GM12878 (cell line): ENCODE results near the gene MYMX. TPM values are rescaled to one million over a fixed set of nuclear protein-coding genes. Genes with fewer than 3 reads are reported as not detected.

Experiments
- ATAC-seq: fragments of 200-7000 bp; cut with Tn5 transposase; 3 replicates; pipeline ENCODE4 v1.9.1; 2020; ENCODE audit warnings: mild to moderate bottlenecking, moderate library complexity
- BruUV-seq: library from RNA; stranded (reverse); fragments of 400-500 nt; replicated peaks from 2 replicates; lab custom pipeline; 2021; lab: Mats Ljungman, UMichigan
- CTCF ChIA-PET: fragments of 300-600 bp; sonication (Branson Sonifier 250); formaldehyde crosslinking; extraction: SDS; loops from one replicate; lab custom pipeline; 2021; ENCODE audit warnings: inconsistent platforms; lab: Yijun Ruan, JAX
- POLR2A ChIA-PET: fragments of 350-600 bp; formaldehyde crosslinking; extraction: SDS; loops from one replicate; lab custom pipeline; 2021; ENCODE audit warnings: inconsistent platforms; lab: Charles Lee
- RAD21 ChIA-PET: fragments of 300-600 bp; sonication (Branson Sonifier 250); formaldehyde crosslinking; loops from one replicate; lab custom pipeline; 2023; ENCODE audit warnings: antibody characterized with exemption; ENCODE audit not compliant: unreplicated experiment; lab: Charles Lee
- SMC1A ChIA-PET: fragments of 300-600 bp; sonication (Branson Sonifier 250); formaldehyde crosslinking; loops from one replicate; lab custom pipeline; 2023; ENCODE audit not compliant: unreplicated experiment, uncharacterized antibody; lab: Charles Lee
- DNase-seq: peaks from one replicate; pipeline ENCODE4 v3.0.0-alpha.2; 2011; ENCODE audit warnings: low read depth, low spot score
- FAIRE-seq: peaks from 3 replicates; lab custom pipeline; 2011; peaks lifted over from hg19 to GRCh38; lab: Jason Lieb, UNC
- H2AFZ ChIP-seq: 2 replicates; pipeline ENCODE4 v1.6.0; 2011; ENCODE audit warnings: low read depth, low read length, control low read depth; ENCODE audit not compliant: control insufficient read depth
- H3K27ac ChIP-seq: 2 replicates; pipeline ENCODE4 v1.5.1; 2011; ENCODE audit warnings: control low read depth; ENCODE audit not compliant: control insufficient read depth, insufficient read depth
- H3K27me3 ChIP-seq, 2 experiments: replicated peaks in 1 of 2; 2 replicates each; pipeline versions ENCODE4 v1.6.0 to v1.6.1; 2011; ENCODE audit warnings: low read length in 1 of 2; ENCODE audit not compliant: control insufficient read depth in 2 of 2, insufficient read depth in 2 of 2
- H3K36me3 ChIP-seq, 2 experiments: 2 replicates each; pipeline ENCODE4 v1.5.1; 2011; ENCODE audit warnings: low read length in 1 of 2; ENCODE audit not compliant: control insufficient read depth in 2 of 2, insufficient read depth in 2 of 2
- H3K4me1 ChIP-seq: 2 replicates; pipeline ENCODE4 v1.6.1; 2011; ENCODE audit warnings: mild to moderate bottlenecking, low read length, moderate library complexity, mixed read lengths; ENCODE audit not compliant: control insufficient read depth, insufficient read depth
- H3K4me2 ChIP-seq: 2 replicates; pipeline ENCODE4 v1.6.0; 2011; ENCODE audit warnings: control low read depth; ENCODE audit not compliant: control insufficient read depth, insufficient read depth
- H3K4me3 ChIP-seq: fragments of 200-600 bp; sonication (generic); 2 replicates; pipeline ENCODE4 v1.5.1; 2016
- H3K79me2 ChIP-seq: 2 replicates; pipeline ENCODE4 v1.6.0; 2011; ENCODE audit warnings: low read length; ENCODE audit not compliant: control insufficient read depth, insufficient read depth
- H3K9ac ChIP-seq: 2 replicates; pipeline ENCODE4 v1.8.0; 2011; ENCODE audit warnings: low read length, control low read depth, mixed read lengths; ENCODE audit not compliant: control insufficient read depth, insufficient read depth
- H3K9me3 ChIP-seq: replicated peaks from 3 replicates; pipeline ENCODE4 v1.5.1; 2011; ENCODE audit warnings: mild to moderate bottlenecking, low read length; ENCODE audit not compliant: control insufficient read depth, insufficient read depth
- H4K20me1 ChIP-seq: 2 replicates; pipeline ENCODE4 v1.6.0; 2011; ENCODE audit not compliant: control insufficient read depth, insufficient read depth
- BHLHE40 ChIP-seq, 2 experiments: fragments of 450-650 bp in 1 of 2; IDR thresholded peaks; 2 replicates each; pipeline ENCODE4 v1.6.1; 2011 to 2017; ENCODE audit warnings: low read depth in 2 of 2, borderline replicate concordance in 1 of 2, improper control_type of control experiment in 1 of 2, low read length in 1 of 2, mild to moderate bottlenecking in 1 of 2
- BRCA1 ChIP-seq: IDR thresholded peaks from 2 replicates; pipeline ENCODE4 v1.6.1; 2011; ENCODE audit warnings: low read depth, low read length, improper control_type of control experiment
- CHD2 ChIP-seq: IDR thresholded peaks from 2 replicates; pipeline ENCODE4 v1.6.1; 2011; ENCODE audit warnings: low read depth, low read length, improper control_type of control experiment, borderline replicate concordance
- DPF2 ChIP-seq: fragments of 450-650 bp; IDR thresholded peaks from 2 replicates; pipeline ENCODE4 v1.6.1; 2017; ENCODE audit warnings: mild to moderate bottlenecking
- MYC ChIP-seq: IDR thresholded peaks from 2 replicates; pipeline ENCODE4 v1.6.1; 2011; ENCODE audit warnings: mild to moderate bottlenecking, low read length, moderate library complexity, inconsistent platforms; ENCODE audit not compliant: insufficient read depth, insufficient replicate concordance, insufficient read length, severe bottlenecking
- NR2F1 ChIP-seq: fragments of 450-650 bp; conservative IDR thresholded peaks from 2 replicates; pipeline ENCODE4 v1.6.1; 2017; ENCODE audit warnings: mild to moderate bottlenecking
- POLR2AphosphoS2 ChIP-seq: IDR thresholded peaks from 2 replicates; pipeline ENCODE4 v1.6.1; 2011; ENCODE audit warnings: low read depth, mild to moderate bottlenecking, low read length, improper control_type of control experiment, moderate library complexity
- SMC3 ChIP-seq: IDR thresholded peaks from 2 replicates; pipeline ENCODE4 v1.6.1; 2011; ENCODE audit warnings: low read length, improper control_type of control experiment, borderline replicate concordance
- TARDBP ChIP-seq: IDR thresholded peaks from 2 replicates; pipeline ENCODE4 v1.6.1; 2016; ENCODE audit warnings: borderline replicate concordance
- TBL1XR1 ChIP-seq: IDR thresholded peaks from 2 replicates; pipeline ENCODE4 v1.6.1; 2012; ENCODE audit warnings: low read depth, low read length, improper control_type of control experiment
- ZNF217 ChIP-seq: fragments of 450-650 bp; IDR thresholded peaks from 2 replicates; pipeline ENCODE4 v1.6.1; 2017; ENCODE audit warnings: antibody characterized with exemption, mild to moderate bottlenecking
- ZNF622 ChIP-seq: fragments of 450-650 bp; IDR thresholded peaks from 2 replicates; pipeline ENCODE4 v1.6.1; 2017; ENCODE audit warnings: mild to moderate bottlenecking, inconsistent platforms
- WGBS: methylation state at CpG from one replicate; pipeline ENCODE4 v1.1.6; 2016; ENCODE audit warnings: low lambda C conversion rate; ENCODE audit not compliant: insufficient replicate concordance, insufficient coverage; ENCODE audit errors: missing lambda C conversion rate; 5-methylcytosine and 5-hydroxymethylcytosine counted together
- in situ Hi-C: fragments of 300-500 bp; cut with MboI; formaldehyde crosslinking; loops from 9 replicates; pipeline ENCODE4 v1.14.3; 2018; ENCODE audit warnings: mixed read lengths
- intact Hi-C: fragments of 100-400 bp; cut with micrococcal nuclease; formaldehyde crosslinking; loops from one replicate; pipeline ENCODE4 v1.14.2; 2022; ENCODE audit not compliant: unreplicated experiment
- polyA plus RNA-seq, 11 experiments: library from polyadenylated mRNA; depleted of rRNA in 4 of 11; unstranded in 6 of 11; stranded (reverse) in 5 of 11; fragments of >200 nt; fragmentation: Nextera tagmentation in 4 of 11; fragmentation: Illumina TruSeq in 1 of 11; extraction: Ambion mirVana in 4 of 11; extraction: Trizol in 1 of 11; gene quantifications; 1 replicate in 1 of 11; 2 replicates in 10 of 11; pipeline versions ENCODE4 v1.2.1 to v1.2.3, GENCODE V29; 2011 to 2016; ENCODE audit warnings: inconsistent platforms in 2 of 11, missing spikeins in 2 of 11, low read depth in 1 of 11
- total RNA-seq, 4 experiments: library from RNA; depleted of rRNA in 3 of 4; stranded (reverse); fragments of >200 nt in 3 of 4; fragmentation: Illumina TruSeq in 1 of 4; extraction: Trizol in 1 of 4; gene quantifications; 2 replicates each; pipeline versions ENCODE4 v1.2.1 to v1.2.3, GENCODE V29; 2013 to 2021
- TF ChIP-seq, protein P1 (sequence below): fragments of 450-650 bp; IDR thresholded peaks from 2 replicates; pipeline ENCODE4 v1.6.1; 2018; ENCODE audit warnings: borderline replicate concordance, mild to moderate bottlenecking; ENCODE audit not compliant: partially characterized antibody
- TF ChIP-seq, protein P2 (sequence below): IDR thresholded peaks from 2 replicates; pipeline ENCODE4 v1.6.1; 2011; ENCODE audit warnings: low read depth, low read length, improper control_type of control experiment, borderline replicate concordance

MYMX gene
- total and polyA plus RNA-seq, 10 of the 15 experiments (the other 5 are each of a cell fraction or from before 2014, with no cell fraction given), result not detected

DNA sequence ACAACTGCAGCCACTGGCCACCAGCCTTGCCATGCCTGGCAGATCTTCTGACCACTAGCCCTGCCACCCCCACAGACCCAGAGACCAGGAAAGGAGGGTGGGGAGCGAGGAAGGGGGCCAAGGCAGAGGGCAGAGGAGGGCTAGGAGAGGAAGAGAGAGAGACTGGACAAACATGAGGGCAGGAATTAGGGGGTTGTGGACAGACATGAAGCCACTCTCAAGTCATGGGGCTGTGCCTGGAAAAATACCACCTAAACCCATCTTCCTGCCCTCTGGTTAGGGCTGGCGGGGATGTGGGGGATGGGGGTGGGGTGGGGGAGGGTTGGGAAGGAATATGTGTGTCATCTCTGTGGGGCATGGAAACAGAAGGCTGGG lies 5.2 kb downstream of the MYMX start:
- Histone ChIP-seq H3K27me3 (no peaks in the 10 kb centered on the region), H3K79me2 (peaks cover 31% of the 10 kb centered on the region), H3K4me3 (no peak overlapping the region), H3K4me2 (no peak overlapping the region), H4K20me1 (no peaks in the 10 kb centered on the region), H3K27ac (no peak overlapping the region), H3K4me1 (peaks cover 40% of the 10 kb centered on the region), H2AFZ (no peak overlapping the region), H3K9ac (no peak overlapping the region), H3K9me3 (no peaks in the 10 kb centered on the region), H3K36me3 (no peaks in the 10 kb centered on the region)
- ChIA-PET RAD21 (interaction anchor here (0.6 to 4.5 kb wide), 15 partner anchors 13 to 56 kb away, joined by 3 to 21 read pairs (median 5); partner anchors contain the start of gene HSP90AB1), CTCF (interaction anchor here (0.5 to 6.0 kb wide), 18 partner anchors 14 to 60 kb away, joined by 3 to 95 read pairs (median 6); partner anchors contain the start of gene HSP90AB1), SMC1A (interaction anchor here (1.2 to 2.2 kb wide), 6 partner anchors 21 to 45 kb away, joined by 4 to 6 read pairs (median 6); no protein-coding TSS in a partner anchor), POLR2A (interaction anchor here (0.6 to 7.0 kb wide), 7 partner anchors 20 to 45 kb away, joined by 3 to 63 read pairs (median 5); partner anchors contain the start of gene HSP90AB1)
- no peak for ATAC-seq
- no TSS peak for BruUV-seq
- intact Hi-C loops, result loop anchor here (1.0 kb wide), 1 partner anchor 24 kb away; no protein-coding TSS in a partner anchor
- TF ChIP-seq CHD2 (no peak), ZNF217 (no peak), DPF2 (no peak), SMC3 (no peak), TBL1XR1 (no peak), ZNF622 (no peak), BHLHE40 (IDR thresholded peaks at IDR 0.05; ENCODE audit: borderline replicate concordance in 1 of 2, low read depth in 2 of 2, low read length in 1 of 2) (no peak), BRCA1 (no peak), POLR2AphosphoS2 (no peak), TARDBP (no peak), NR2F1 (no peak), MYC (no peak)
- TF ChIP-seq, protein P1, sequence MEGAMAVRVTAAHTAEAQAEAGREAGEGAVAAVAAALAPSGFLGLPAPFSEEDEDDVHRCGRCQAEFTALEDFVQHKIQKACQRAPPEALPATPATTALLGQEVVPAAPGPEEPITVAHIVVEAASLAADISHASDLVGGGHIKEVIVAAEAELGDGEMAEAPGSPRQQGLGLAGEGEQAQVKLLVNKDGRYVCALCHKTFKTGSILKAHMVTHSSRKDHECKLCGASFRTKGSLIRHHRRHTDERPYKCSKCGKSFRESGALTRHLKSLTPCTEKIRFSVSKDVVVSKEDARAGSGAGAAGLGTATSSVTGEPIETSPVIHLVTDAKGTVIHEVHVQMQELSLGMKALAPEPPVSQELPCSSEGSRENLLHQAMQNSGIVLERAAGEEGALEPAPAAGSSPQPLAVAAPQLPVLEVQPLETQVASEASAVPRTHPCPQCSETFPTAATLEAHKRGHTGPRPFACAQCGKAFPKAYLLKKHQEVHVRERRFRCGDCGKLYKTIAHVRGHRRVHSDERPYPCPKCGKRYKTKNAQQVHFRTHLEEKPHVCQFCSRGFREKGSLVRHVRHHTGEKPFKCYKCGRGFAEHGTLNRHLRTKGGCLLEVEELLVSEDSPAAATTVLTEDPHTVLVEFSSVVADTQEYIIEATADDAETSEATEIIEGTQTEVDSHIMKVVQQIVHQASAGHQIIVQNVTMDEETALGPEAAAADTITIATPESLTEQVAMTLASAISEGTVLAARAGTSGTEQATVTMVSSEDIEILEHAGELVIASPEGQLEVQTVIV, result no peak
- TF ChIP-seq, protein P2, sequence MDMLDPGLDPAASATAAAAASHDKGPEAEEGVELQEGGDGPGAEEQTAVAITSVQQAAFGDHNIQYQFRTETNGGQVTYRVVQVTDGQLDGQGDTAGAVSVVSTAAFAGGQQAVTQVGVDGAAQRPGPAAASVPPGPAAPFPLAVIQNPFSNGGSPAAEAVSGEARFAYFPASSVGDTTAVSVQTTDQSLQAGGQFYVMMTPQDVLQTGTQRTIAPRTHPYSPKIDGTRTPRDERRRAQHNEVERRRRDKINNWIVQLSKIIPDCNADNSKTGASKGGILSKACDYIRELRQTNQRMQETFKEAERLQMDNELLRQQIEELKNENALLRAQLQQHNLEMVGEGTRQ, result no peak
- FAIRE-seq, result no peak
- DNase-seq, result no peak
- 91% methylated on average over 2 of the region's 2 CpGs for WGBS
- in situ Hi-C loops, result no loop called here
